Mammary epithelial cell (primary cell): ENCODE data around the gene LAMA1.

Experiments used
- EZH2 ChIP-seq: IDR thresholded peaks from 2 replicates; pipeline ENCODE4 v1.6.1; 2012; ENCODE audit warnings: low read length, inconsistent platforms, borderline replicate concordance
- TF ChIP-seq, protein P1 (sequence below), 2 donors: IDR thresholded peaks in 1 of 2; conservative IDR thresholded peaks in 1 of 2; 2 replicates each; pipeline ENCODE4 v1.5.1; 2011 to 2012; ENCODE audit warnings: inconsistent platforms in 2 of 2, low read length in 2 of 2, mild to moderate bottlenecking in 2 of 2, control low read depth in 1 of 2, low read depth in 1 of 2; ENCODE audit not compliant: insufficient read depth in 1 of 2; ENCODE audit errors: extremely low read depth in 1 of 2

- TF ChIP-seq EZH2: no peak
- TF ChIP-seq, protein P1, sequence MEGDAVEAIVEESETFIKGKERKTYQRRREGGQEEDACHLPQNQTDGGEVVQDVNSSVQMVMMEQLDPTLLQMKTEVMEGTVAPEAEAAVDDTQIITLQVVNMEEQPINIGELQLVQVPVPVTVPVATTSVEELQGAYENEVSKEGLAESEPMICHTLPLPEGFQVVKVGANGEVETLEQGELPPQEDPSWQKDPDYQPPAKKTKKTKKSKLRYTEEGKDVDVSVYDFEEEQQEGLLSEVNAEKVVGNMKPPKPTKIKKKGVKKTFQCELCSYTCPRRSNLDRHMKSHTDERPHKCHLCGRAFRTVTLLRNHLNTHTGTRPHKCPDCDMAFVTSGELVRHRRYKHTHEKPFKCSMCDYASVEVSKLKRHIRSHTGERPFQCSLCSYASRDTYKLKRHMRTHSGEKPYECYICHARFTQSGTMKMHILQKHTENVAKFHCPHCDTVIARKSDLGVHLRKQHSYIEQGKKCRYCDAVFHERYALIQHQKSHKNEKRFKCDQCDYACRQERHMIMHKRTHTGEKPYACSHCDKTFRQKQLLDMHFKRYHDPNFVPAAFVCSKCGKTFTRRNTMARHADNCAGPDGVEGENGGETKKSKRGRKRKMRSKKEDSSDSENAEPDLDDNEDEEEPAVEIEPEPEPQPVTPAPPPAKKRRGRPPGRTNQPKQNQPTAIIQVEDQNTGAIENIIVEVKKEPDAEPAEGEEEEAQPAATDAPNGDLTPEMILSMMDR (conservative IDR thresholded peaks at IDR 0.05 in 1 of 2, IDR thresholded peaks at IDR 0.05 in 1 of 2; ENCODE audit: extremely low read depth in 1 of 2, insufficient read depth in 1 of 2, low read depth in 1 of 2, low read length in 2 of 2): no peak
Observed at GRCh38 chr18:6901286-6901926, 216.2 kb downstream of the LAMA1 start.
